ENCODE measurements around the gene GTPBP2.
A peak's percentile ranks its signal among the peaks of the same experiment; 100 is the strongest.
"Not testable (repeated sequence)": the region's sequence is repeated elsewhere in the genome, so short reads cannot be mapped to it uniquely, and the experiment has no call there.

The GTPBP2 gene

DNA sequence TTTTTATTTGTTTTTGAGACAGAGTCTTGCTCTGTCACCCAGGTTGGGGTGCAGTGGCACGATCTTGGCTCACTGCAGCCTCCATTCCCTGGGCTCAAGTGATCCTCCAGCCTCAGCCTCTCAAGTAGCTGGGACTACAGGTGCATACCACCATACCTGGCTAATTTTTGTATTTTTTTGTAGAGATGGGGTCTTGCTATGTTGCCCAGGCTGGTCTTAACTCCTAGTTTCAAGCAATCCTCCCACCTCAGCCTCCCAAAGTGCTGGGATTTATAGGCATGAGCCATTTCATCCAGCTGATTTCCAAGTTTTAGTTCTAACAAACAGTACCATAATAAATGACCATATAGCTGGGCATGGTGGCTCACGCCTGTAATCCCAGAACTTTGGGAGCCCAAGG, 23.8 kb upstream of the GTPBP2 start:
- not testable (repeated sequence) for H3K4me3 ChIP-seq (ENCODE audit: low read length); H3K36me3 ChIP-seq (ENCODE audit: insufficient read depth, low read length); H3K27ac ChIP-seq (ENCODE audit: low read depth, low read length); H3K9ac ChIP-seq (ENCODE audit: low read depth, low read length); H3K27me3 ChIP-seq (ENCODE audit: insufficient read depth, low read length); H3K9me3 ChIP-seq (ENCODE audit: insufficient read depth, low read depth, low read length); H3K4me1 ChIP-seq (ENCODE audit: insufficient read depth, low read length)
- 96% methylated on average over 2 of the region's 2 CpGs for WGBS

- H3K4me3 ChIP-seq (ENCODE audit: low read length): no peak overlapping the region
- no peaks in the 10 kb centered on the region for H3K9me3 ChIP-seq (ENCODE audit: insufficient read depth, low read depth, low read length)
- no peaks in the 10 kb centered on the region; the same call in 1 of the 2 replicates for H3K36me3 ChIP-seq (ENCODE audit: insufficient read depth, low read length)
- WGBS: 86% methylated on average over 2 of the region's 2 CpGs
- H3K4me1 ChIP-seq (ENCODE audit: insufficient read depth, low read length): peaks cover 8% of the 10 kb centered on the region; the same call in 1 of the 2 replicates
- H3K27me3 ChIP-seq (ENCODE audit: insufficient read depth, low read length): no peaks in the 10 kb centered on the region
- H3K27ac ChIP-seq (ENCODE audit: low read depth, low read length): no peak overlapping the region
- H3K9ac ChIP-seq (ENCODE audit: low read depth, low read length): no peak overlapping the region
Observed at GRCh38 chr6:43648248-43648647, 19.2 kb upstream of the GTPBP2 start.

DNA sequence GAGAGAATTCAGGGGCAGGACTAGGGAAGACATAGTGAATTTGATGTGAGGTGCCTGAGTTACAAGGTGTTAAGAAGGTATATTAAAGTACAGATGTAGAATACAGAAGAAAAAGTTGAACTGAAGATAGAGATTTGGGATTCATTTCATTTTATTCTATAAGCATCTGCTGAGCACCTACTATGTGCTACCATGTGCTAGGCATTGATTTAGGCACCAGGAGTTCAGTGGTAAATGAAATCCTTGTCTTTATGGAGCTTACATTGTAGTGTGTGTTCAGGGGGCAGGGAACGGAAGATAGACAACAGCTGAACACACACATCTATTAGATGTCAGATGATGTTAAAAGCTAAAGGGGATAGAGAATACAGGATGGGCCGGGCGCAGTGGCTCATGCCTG, 18.5 kb upstream of the GTPBP2 start:
- Histone ChIP-seq H3K9me3 (ENCODE audit: insufficient read depth, low read depth, low read length) (no peaks in the 10 kb centered on the region), H3K4me3 (ENCODE audit: low read length) (no peak overlapping the region), H3K27ac (ENCODE audit: low read depth, low read length) (no peak overlapping the region), H3K9ac (ENCODE audit: low read depth, low read length) (no peak overlapping the region), H3K4me1 (ENCODE audit: insufficient read depth, low read length) (peaks cover 8% of the 10 kb centered on the region; the same call in 1 of the 2 replicates), H3K27me3 (ENCODE audit: insufficient read depth, low read length) (no peaks in the 10 kb centered on the region), H3K36me3 (ENCODE audit: insufficient read depth, low read length) (peaks cover 2% of the 10 kb centered on the region; the same call in 1 of the 2 replicates)
- 97% methylated on average over 3 of the region's 3 CpGs for WGBS

- Histone ChIP-seq H3K27me3 (ENCODE audit: insufficient read depth, low read length) (no peaks in the 10 kb centered on the region), H3K27ac (ENCODE audit: low read depth, low read length) (no peak overlapping the region), H3K9ac (ENCODE audit: low read depth, low read length) (no peak overlapping the region; the same call in 1 of the 2 replicates), H3K4me1 (ENCODE audit: insufficient read depth, low read length) (peaks cover 8% of the 10 kb centered on the region; the same call in 1 of the 2 replicates), H3K9me3 (ENCODE audit: insufficient read depth, low read depth, low read length) (no peaks in the 10 kb centered on the region), H3K4me3 (ENCODE audit: low read length) (peak overlapping the region; percentile 81), H3K36me3 (ENCODE audit: insufficient read depth, low read length) (peaks cover 20% of the 10 kb centered on the region)
- 12% methylated on average over 7 of the region's 9 CpGs for WGBS
Observed at GRCh38 chr6:43645613-43645964, 16.5 kb upstream of the GTPBP2 start.

DNA sequence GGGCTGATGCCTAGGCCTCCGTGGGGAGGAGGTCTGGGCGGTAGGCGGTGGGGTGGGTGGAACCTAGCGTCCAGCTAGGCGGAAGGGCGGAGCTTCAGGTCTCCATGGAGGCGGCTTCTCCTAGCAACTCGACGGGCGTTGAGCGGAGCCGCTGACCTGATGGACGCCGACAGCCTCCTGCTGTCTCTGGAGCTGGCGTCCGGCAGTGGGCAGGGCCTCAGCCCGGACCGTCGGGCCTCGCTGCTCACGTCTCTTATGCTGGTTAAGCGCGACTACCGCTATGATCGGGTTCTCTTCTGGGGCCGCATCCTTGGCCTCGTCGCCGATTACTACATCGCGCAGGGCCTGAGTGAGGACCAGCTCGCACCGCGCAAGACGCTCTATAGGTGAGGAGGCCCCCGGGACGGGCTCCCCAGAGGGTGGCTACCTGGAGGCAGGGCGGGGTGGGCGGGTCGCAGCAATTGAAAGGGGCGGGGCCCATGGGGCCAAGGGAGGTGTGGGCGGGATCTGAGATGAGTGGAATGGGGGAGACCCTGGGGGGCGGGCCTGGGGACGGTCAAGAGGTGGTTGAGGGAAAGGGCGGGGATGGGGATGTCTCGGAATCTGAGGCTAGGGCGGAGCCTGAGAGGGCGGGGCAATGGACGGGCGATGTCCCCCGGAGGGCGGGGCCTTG, 16.0 kb upstream of the GTPBP2 start, which contains the start of gene RSPH9:
Gene RSPH9 (plus strand): TSS at position 97 of the 673 bp plus-strand sequence. CDS start 63 bp downstream, at position 160.
- Histone ChIP-seq H3K9me3 (ENCODE audit: insufficient read depth, low read depth, low read length) (no peaks in the 10 kb centered on the region), H3K36me3 (ENCODE audit: insufficient read depth, low read length) (peaks cover 25% of the 10 kb centered on the region), H3K27ac (ENCODE audit: low read depth, low read length) (peak within 1 kb of the TSS; percentile 59; the same call in 1 of the 2 replicates), H3K27me3 (ENCODE audit: insufficient read depth, low read length) (no peaks in the 10 kb centered on the region), H3K9ac (ENCODE audit: low read depth, low read length) (no peak within 1 kb of the TSS; the same call in 1 of the 2 replicates), H3K4me3 (ENCODE audit: low read length) (peak within 1 kb of the TSS; percentile 81), H3K4me1 (ENCODE audit: insufficient read depth, low read length) (peaks cover 8% of the 10 kb centered on the region; the same call in 1 of the 2 replicates)
- WGBS: under 1% methylated on average over 52 of the region's 52 CpGs

GRCh38 chr6:43639984-43640800, 11.1 kb upstream of the GTPBP2 start:
- Histone ChIP-seq H3K9me3 (ENCODE audit: insufficient read depth, low read depth, low read length) (no peaks in the 10 kb centered on the region), H3K4me1 (ENCODE audit: insufficient read depth, low read length) (peaks cover 9% of the 10 kb centered on the region; the same call in 1 of the 2 replicates), H3K9ac (ENCODE audit: low read depth, low read length) (no peak overlapping the region), H3K27me3 (ENCODE audit: insufficient read depth, low read length) (no peaks in the 10 kb centered on the region), H3K36me3 (ENCODE audit: insufficient read depth, low read length) (peaks cover 48% of the 10 kb centered on the region), H3K27ac (ENCODE audit: low read depth, low read length) (no peak overlapping the region; the same call in 1 of the 2 replicates), H3K4me3 (ENCODE audit: low read length) (no peak overlapping the region)
- 94% methylated on average over 21 of the region's 21 CpGs for WGBS

DNA sequence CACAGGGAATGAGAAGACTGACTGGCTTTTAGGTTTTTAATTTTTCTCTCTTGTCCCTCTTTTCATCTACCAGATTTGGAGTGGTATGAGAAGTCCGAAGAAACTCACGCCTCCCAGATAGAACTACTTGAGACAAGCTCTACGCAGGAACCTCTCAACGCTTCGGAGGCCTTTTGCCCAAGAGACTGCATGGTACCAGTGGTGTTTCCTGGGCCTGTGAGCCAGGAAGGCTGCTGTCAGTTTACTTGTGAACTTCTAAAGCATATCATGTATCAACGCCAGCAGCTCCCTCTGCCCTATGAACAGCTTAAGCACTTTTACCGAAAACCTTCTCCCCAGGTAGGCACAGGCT, 7.2 kb upstream of the GTPBP2 start:
- Histone ChIP-seq H3K36me3 (ENCODE audit: insufficient read depth, low read length) (peaks cover 36% of the 10 kb centered on the region), H3K27ac (ENCODE audit: low read depth, low read length) (no peak overlapping the region), H3K9me3 (ENCODE audit: insufficient read depth, low read depth, low read length) (no peaks in the 10 kb centered on the region), H3K4me1 (ENCODE audit: insufficient read depth, low read length) (peaks cover 4% of the 10 kb centered on the region; the same call in 1 of the 2 replicates), H3K4me3 (ENCODE audit: low read length) (peak overlapping the region; percentile 81), H3K27me3 (ENCODE audit: insufficient read depth, low read length) (no peaks in the 10 kb centered on the region), H3K9ac (ENCODE audit: low read depth, low read length) (peak overlapping the region; percentile 93)
- WGBS: 32% methylated on average over 6 of the region's 7 CpGs

DNA sequence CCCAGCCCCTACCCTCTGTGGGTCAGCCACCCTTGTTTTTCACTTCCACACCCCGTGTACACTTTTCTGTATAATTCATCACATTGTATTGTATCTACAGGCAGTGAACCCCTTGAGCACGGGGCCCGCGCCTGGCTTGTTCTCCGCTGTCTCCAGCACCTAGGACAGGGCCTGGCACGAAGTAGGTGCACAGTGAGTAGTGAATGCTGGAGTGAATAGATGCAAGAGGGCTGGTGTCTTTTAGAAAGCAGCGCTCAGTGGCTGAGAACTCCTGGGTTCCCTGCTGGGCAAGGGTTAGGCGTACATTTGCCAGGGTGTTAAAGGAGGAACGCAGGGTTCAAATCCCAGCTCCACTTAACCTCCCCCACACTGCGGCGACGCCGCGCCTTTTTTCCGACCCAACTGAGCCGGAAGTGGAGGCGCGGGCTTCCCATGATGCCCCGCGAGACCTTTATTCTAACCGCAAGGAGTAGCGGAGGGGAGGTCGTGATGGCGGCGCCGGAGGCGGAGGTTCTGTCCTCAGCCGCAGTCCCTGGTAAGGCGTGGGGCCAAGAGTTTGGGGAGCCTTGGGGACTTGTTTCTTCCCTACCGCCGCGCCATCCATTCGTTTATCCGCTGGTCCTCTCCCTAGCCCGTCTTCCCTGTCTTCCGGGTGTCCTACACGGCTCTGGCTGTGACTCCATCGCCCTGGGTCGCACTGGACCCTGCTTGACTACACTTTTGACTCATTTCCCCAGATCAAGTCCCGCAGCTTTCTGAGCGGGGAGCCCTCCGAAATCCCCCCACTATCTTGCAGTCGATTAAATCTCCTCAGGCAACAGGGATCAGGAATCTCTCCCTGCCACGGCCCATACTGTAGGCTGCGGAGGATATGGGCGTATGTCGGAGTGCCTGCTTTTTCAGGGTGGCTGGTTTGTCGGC, 6.6 kb upstream of the GTPBP2 start, which contains the start of gene MAD2L1BP:
Gene MAD2L1BP (plus strand): TSS at position 454 of the 921 bp plus-strand sequence. CDS start 36 bp downstream, at position 490.
- Histone ChIP-seq H3K4me3 (ENCODE audit: low read length) (peak within 1 kb of the TSS; percentile 81), H3K4me1 (ENCODE audit: insufficient read depth, low read length) (peaks cover 4% of the 10 kb centered on the region; the same call in 1 of the 2 replicates), H3K36me3 (ENCODE audit: insufficient read depth, low read length) (peaks cover 29% of the 10 kb centered on the region), H3K27ac (ENCODE audit: low read depth, low read length) (peak within 1 kb of the TSS; percentile 56), H3K27me3 (ENCODE audit: insufficient read depth, low read length) (no peaks in the 10 kb centered on the region), H3K9ac (ENCODE audit: low read depth, low read length) (peak within 1 kb of the TSS; percentile 93), H3K9me3 (ENCODE audit: insufficient read depth, low read depth, low read length) (no peaks in the 10 kb centered on the region)
- 3% methylated on average over 48 of the region's 48 CpGs for WGBS

DNA sequence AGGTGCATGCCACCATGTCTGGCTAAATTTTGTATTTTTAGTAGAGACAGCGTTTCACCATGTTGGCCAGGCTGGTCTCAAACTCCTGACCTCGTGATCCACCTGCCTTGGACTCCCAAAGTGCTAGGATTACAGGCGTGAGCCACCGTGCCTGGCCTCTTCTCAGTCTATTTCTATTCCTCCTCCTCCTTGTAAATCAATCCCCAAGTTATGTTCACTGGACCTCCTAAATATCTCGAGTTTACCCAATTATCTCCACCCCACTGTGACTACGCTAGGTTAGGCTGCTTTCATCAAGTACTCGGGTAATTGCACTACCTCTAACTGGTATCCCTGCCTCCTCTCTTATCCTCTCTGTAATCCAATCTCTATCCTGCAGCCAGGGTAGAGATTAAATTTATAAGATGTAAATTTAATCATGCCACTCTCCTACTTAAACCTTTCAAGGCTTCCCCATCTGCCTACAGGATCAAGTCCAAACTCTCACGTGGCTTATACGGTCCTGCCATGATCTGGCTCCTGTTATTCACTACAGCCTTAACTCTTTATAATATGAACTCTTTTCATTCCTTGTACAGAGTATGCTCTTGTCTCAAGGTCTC, 5.7 kb upstream of the GTPBP2 start:
- H3K4me3 ChIP-seq (ENCODE audit: low read length): peak overlapping the region; percentile 81; the same call in 1 of the 2 replicates

GRCh38 chr6:43633002-43633401, 3.9 kb upstream of the GTPBP2 start:
- H3K4me3 ChIP-seq (ENCODE audit: low read length); H3K9ac ChIP-seq (ENCODE audit: low read depth, low read length); H3K4me1 ChIP-seq (ENCODE audit: insufficient read depth, low read length); H3K27me3 ChIP-seq (ENCODE audit: insufficient read depth, low read length); H3K36me3 ChIP-seq (ENCODE audit: insufficient read depth, low read length); H3K9me3 ChIP-seq (ENCODE audit: insufficient read depth, low read depth, low read length); H3K27ac ChIP-seq (ENCODE audit: low read depth, low read length): not testable (repeated sequence)
- 90% methylated on average over 7 of the region's 7 CpGs for WGBS

More for the DNA sequence above, 5.7 kb upstream of the GTPBP2 start:
- H3K9me3 ChIP-seq (ENCODE audit: insufficient read depth, low read depth, low read length): no peaks in the 10 kb centered on the region
- peaks cover 4% of the 10 kb centered on the region; the same call in 1 of the 2 replicates for H3K4me1 ChIP-seq (ENCODE audit: insufficient read depth, low read length)
- no peaks in the 10 kb centered on the region for H3K27me3 ChIP-seq (ENCODE audit: insufficient read depth, low read length)
- H3K27ac ChIP-seq (ENCODE audit: low read depth, low read length): no peak overlapping the region
- no peak overlapping the region for H3K9ac ChIP-seq (ENCODE audit: low read depth, low read length)
- peaks cover 21% of the 10 kb centered on the region for H3K36me3 ChIP-seq (ENCODE audit: insufficient read depth, low read length)
- WGBS: 95% methylated on average over 9 of the region's 9 CpGs
